K562 (cell line): Measurements from ENCODE around the gene CELF4. TPM values are rescaled to one million over a fixed set of nuclear protein-coding genes. Genes with fewer than 3 reads are reported as not detected.

Experiments used
- ATAC-seq: fragments of 200-7000 bp; cut with Tn5 transposase; 3 replicates; pipeline ENCODE4 v1.9.1; 2020; ENCODE audit warnings: moderate library complexity
- BruUV-seq: library from RNA; stranded (reverse); fragments of 400-500 nt; replicated peaks from 2 replicates; lab custom pipeline; 2021; lab: Mats Ljungman, UMichigan
- CTCF ChIA-PET: fragments of 300-600 bp; formaldehyde crosslinking; extraction: SDS; loops from one replicate; lab custom pipeline; 2021; ENCODE audit warnings: low intra/inter-chr PET ratio; lab: Yijun Ruan, JAX
- POLR2A ChIA-PET: fragments of 300-600, 350-650 bp; sonication (Branson Sonifier 250); formaldehyde crosslinking; extraction: SDS; loops from one replicate; lab custom pipeline; 2021; ENCODE audit warnings: antibody characterized with exemption, inconsistent platforms; lab: Yijun Ruan, JAX
- DNase-seq, 4 experiments: peaks; one replicate each; pipeline versions ENCODE4 v3.0.0 to v3.0.0-alpha.2; 2011 to 2018; ENCODE audit warnings: low spot score in 3 of 4, mixed read lengths in 3 of 4; ENCODE audit errors: extremely low read depth in 1 of 4
- FAIRE-seq: peaks from 2 replicates; lab custom pipeline; 2011; peaks lifted over from hg19 to GRCh38; lab: Jason Lieb, UNC
- H2AFZ ChIP-seq: 2 replicates; pipeline ENCODE4 v1.6.0; 2011; ENCODE audit warnings: low read depth, low read length, control low read depth, inconsistent platforms
- H3K27ac ChIP-seq: fragments of 200-600 bp; 3 replicates; pipeline ENCODE4 v1.8.0; 2011; ENCODE audit warnings: low read depth, mild to moderate bottlenecking, control low read depth, inconsistent platforms, low read length, moderate library complexity, mixed read lengths; ENCODE audit errors: extremely low read depth
- H3K27me3 ChIP-seq, 2 experiments: fragments of 300-600 bp in 1 of 2; 2 replicates in 1 of 2; 3 replicates in 1 of 2; pipeline versions ENCODE4 v1.6.0 to v1.8.0; 2011; ENCODE audit warnings: inconsistent platforms in 2 of 2, low read length in 2 of 2, mild to moderate bottlenecking in 1 of 2, mixed read lengths in 1 of 2, moderate library complexity in 1 of 2; ENCODE audit not compliant: control insufficient read depth in 2 of 2, insufficient read depth in 2 of 2
- H3K36me3 ChIP-seq: fragments of 300-600 bp; 3 replicates; pipeline ENCODE4 v1.8.0; 2011; ENCODE audit warnings: mild to moderate bottlenecking, low read length, inconsistent platforms; ENCODE audit not compliant: control insufficient read depth, insufficient read depth
- H3K4me1 ChIP-seq, 2 experiments: fragments of 200-600 bp in 1 of 2; replicated peaks in 1 of 2; 2 replicates in 1 of 2; 3 replicates in 1 of 2; pipeline versions ENCODE4 v1.5.1 to v1.8.0; 2011; ENCODE audit warnings: inconsistent platforms in 2 of 2, low read length in 2 of 2, mild to moderate bottlenecking in 1 of 2, mixed read lengths in 1 of 2, moderate library complexity in 1 of 2; ENCODE audit not compliant: control insufficient read depth in 2 of 2, insufficient read depth in 2 of 2
- H3K4me2 ChIP-seq: 2 replicates; pipeline ENCODE4 v1.6.1; 2011; ENCODE audit warnings: low read length, control low read depth, inconsistent platforms, mixed read lengths; ENCODE audit not compliant: insufficient read depth
- H3K4me3 ChIP-seq: fragments of 200-600 bp; sonication (generic), shearing (Covaris generic); 2 replicates; pipeline ENCODE4 v1.5.1; 2016; ENCODE audit warnings: control low read depth, inconsistent platforms
- H3K79me2 ChIP-seq: fragments of 200-600 bp; 3 replicates; pipeline ENCODE4 v1.8.0; 2011; ENCODE audit warnings: low read length, inconsistent platforms; ENCODE audit not compliant: control insufficient read depth, insufficient read depth
- H3K9ac ChIP-seq, 2 experiments: 2 replicates each; pipeline versions ENCODE4 v1.6.0 to v1.6.1; 2011; ENCODE audit warnings: low read depth in 2 of 2, low read length in 2 of 2, control low read depth in 1 of 2, inconsistent platforms in 1 of 2, mild to moderate bottlenecking in 1 of 2, mixed read lengths in 1 of 2; ENCODE audit not compliant: insufficient read depth in 1 of 2
- H3K9me1 ChIP-seq: one replicate; pipeline ENCODE4 v1.6.0; 2011; ENCODE audit warnings: inconsistent platforms, mild to moderate bottlenecking, low read length, moderate library complexity; ENCODE audit not compliant: control insufficient read depth, insufficient read depth
- H3K9me3 ChIP-seq: replicated peaks from 2 replicates; pipeline ENCODE4 v1.5.1; 2011; ENCODE audit warnings: low read depth, low read length, inconsistent platforms; ENCODE audit not compliant: control insufficient read depth, insufficient read depth
- H4K20me1 ChIP-seq: replicated peaks from 2 replicates; pipeline ENCODE4 v1.6.1; 2011; ENCODE audit warnings: low read length, inconsistent platforms, mixed read lengths; ENCODE audit not compliant: control insufficient read depth, insufficient read depth
- CTCF ChIP-seq, 3 experiments: IDR thresholded peaks in 2 of 3; conservative IDR thresholded peaks in 1 of 3; 2 replicates each; pipeline ENCODE4 v1.5.1; 2011 to 2012; ENCODE audit warnings: low read length in 3 of 3, mild to moderate bottlenecking in 3 of 3, control low read depth in 2 of 3, improper control_type of control experiment in 1 of 3, inconsistent platforms in 1 of 3, low read depth in 1 of 3, mixed read lengths in 1 of 3, moderate library complexity in 1 of 3; ENCODE audit not compliant: insufficient read depth in 2 of 3
- DMBX1 ChIP-seq: fragments of 250-450 bp; sonication (Bioruptor Pico); IDR thresholded peaks from 2 replicates; pipeline ENCODE4 v1.8.0; 2022; ENCODE audit warnings: inconsistent platforms, mild to moderate bottlenecking, moderate library complexity, borderline replicate concordance
- DPF2 ChIP-seq: fragments of 450-650 bp; IDR thresholded peaks from 2 replicates; pipeline ENCODE4 v1.6.1; 2016
- EZH2 ChIP-seq: IDR thresholded peaks from 2 replicates; pipeline ENCODE4 v1.6.1; 2012; ENCODE audit warnings: low read depth, mild to moderate bottlenecking, inconsistent platforms, low read length, borderline replicate concordance
- HDAC1 ChIP-seq, 2 experiments: fragments of 450-650 bp; IDR thresholded peaks; 2 replicates each; pipeline ENCODE4 v1.6.1; 2016 to 2017; ENCODE audit warnings: inconsistent platforms in 1 of 2, mild to moderate bottlenecking in 1 of 2, moderate library complexity in 1 of 2
- LARP7 ChIP-seq: fragments of 450-650 bp; IDR thresholded peaks from 2 replicates; pipeline ENCODE4 v1.6.1; 2016
- NCOA1 ChIP-seq: fragments of 450-650 bp; IDR thresholded peaks from 2 replicates; pipeline ENCODE4 v1.6.1; 2016; ENCODE audit warnings: low read depth
- PHB ChIP-seq: fragments of 250-450 bp; sonication (Bioruptor Pico); IDR thresholded peaks from 2 replicates; pipeline ENCODE4 v1.5.0; 2021
- POU5F1 ChIP-seq: fragments of 150-350 bp; IDR thresholded peaks from 2 replicates; pipeline ENCODE4 v1.6.1; 2014; ENCODE audit warnings: borderline replicate concordance, low read length, low read depth, mild to moderate bottlenecking; ENCODE audit not compliant: partially characterized antibody
- SP1 ChIP-seq: sonication (generic); formaldehyde crosslinking; IDR thresholded peaks from 2 replicates; pipeline ENCODE4 v1.8.1; 2022; ENCODE audit warnings: mild to moderate bottlenecking, missing genetic modification reagents
- ZNF507 ChIP-seq: conservative IDR thresholded peaks from 2 replicates; pipeline ENCODE4 v1.6.1; 2017; ENCODE audit warnings: missing genetic modification characterization, missing compliant biosample characterization
- WGBS: fragments of 100-300 bp; shearing (Covaris generic); methylation state at CpG from one replicate; pipeline ENCODE4 v1.1.6; 2016; ENCODE audit warnings: low coverage, mixed read lengths; ENCODE audit not compliant: insufficient coverage; ENCODE audit errors: missing lambda C conversion rate; 5-methylcytosine and 5-hydroxymethylcytosine counted together
- in situ Hi-C: fragments of 300-500 bp; cut with MboI; formaldehyde crosslinking; loops from 4 replicates; pipeline ENCODE4 v1.15.0; 2018; ENCODE audit warnings: inconsistent platforms, mixed read lengths
- intact Hi-C: fragments of 100-400 bp; cut with micrococcal nuclease; formaldehyde crosslinking; loops from 2 replicates; pipeline ENCODE4 v1.14.2; 2022
- polyA plus RNA-seq, 8 experiments: library from polyadenylated mRNA; depleted of rRNA in 4 of 8; stranded (reverse) in 5 of 8; unstranded in 3 of 8; fragments of >200 nt; fragmentation: Nextera tagmentation in 2 of 8; fragmentation: Illumina TruSeq in 1 of 8; extraction: Ambion mirVana in 2 of 8; extraction: Trizol in 1 of 8; gene quantifications; 2 replicates each; pipeline versions ENCODE4 v1.2.1 to v1.2.3, GENCODE V29; 2011 to 2014; ENCODE audit warnings: inconsistent platforms in 1 of 8, missing spikeins in 1 of 8
- total RNA-seq, 7 experiments: library from RNA; depleted of rRNA in 6 of 7; stranded (reverse); fragments of >200 nt in 6 of 7; fragmentation: Illumina TruSeq in 2 of 7; extraction: Trizol in 2 of 7; gene quantifications; 2 replicates each; pipeline versions ENCODE4 v1.2.1 to v1.2.3, GENCODE V29; 2011 to 2021; ENCODE audit warnings: low replicate concordance in 1 of 7
- TF ChIP-seq, protein P1 (sequence below): fragments of 250-450 bp; sonication (Bioruptor Pico); IDR thresholded peaks from 2 replicates; pipeline ENCODE4 v1.8.0; 2021; ENCODE audit warnings: moderate library complexity, mild to moderate bottlenecking, inconsistent platforms
- TF ChIP-seq, protein P2 (sequence below): fragments of 250-450 bp; sonication (Bioruptor Pico); IDR thresholded peaks from 2 replicates; pipeline ENCODE4 v1.8.0; 2021; ENCODE audit warnings: moderate library complexity, mild to moderate bottlenecking, inconsistent platforms

The CELF4 gene
- total and polyA plus RNA-seq, 9 of the 15 experiments (the other 6 are each of a cell fraction or from before 2014, with no cell fraction given): 0.04 to 0.24 (median 0.07) TPM; not detected in 3

DNA sequence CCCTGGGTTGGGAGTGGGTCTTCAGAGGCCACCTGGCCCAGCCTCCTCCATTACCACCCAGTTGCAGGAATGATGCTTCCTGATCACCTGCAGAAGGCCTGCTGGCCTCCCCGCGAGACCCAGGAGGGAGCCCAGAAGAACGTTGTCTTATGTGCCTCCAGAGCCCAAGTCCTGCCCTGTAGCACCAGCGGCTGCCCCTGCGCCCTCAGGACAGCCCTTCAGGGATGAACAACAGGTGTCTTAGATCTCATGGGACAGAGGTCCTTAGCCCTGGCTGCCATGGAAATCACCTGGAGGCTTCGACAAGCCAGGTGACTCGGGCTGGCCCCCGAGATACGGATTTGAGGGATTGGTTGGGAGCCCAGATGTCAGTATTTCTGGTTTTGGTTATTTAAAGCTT, 278.8 kb downstream of the CELF4 start:
- no peaks in the 10 kb centered on the region for H3K36me3 ChIP-seq
- BruUV-seq: no TSS peak
- no peak for ATAC-seq
- no peak overlapping the region for H2AFZ ChIP-seq
- H3K27me3 ChIP-seq: no peaks in the 10 kb centered on the region
- TF ChIP-seq PHB (CRISPR knock-in tag) (no peak), EZH2 (no peak)
- TF ChIP-seq, all 486 proteins: peak for 0
- Histone ChIP-seq H3K4me2 (no peak overlapping the region), H4K20me1 (0 out of 2 replicates have a peak, but pooled peaks cover 5% of the 10 kb centered on the region), H3K27ac (no peak overlapping the region), H3K9me3 (no peaks in the 10 kb centered on the region), H3K4me3 (no peak overlapping the region), H3K4me1 (no peaks in the 10 kb centered on the region), H3K9me1 (no peaks in the 10 kb centered on the region), H3K79me2 (no peaks in the 10 kb centered on the region), H3K9ac (no peak overlapping the region)
- FAIRE-seq (no peak), DNase-seq (no peak)
- POLR2A ChIA-PET: interaction anchor here (0.6 kb wide), 1 partner anchor 31 kb away, joined by 3 read pairs; no protein-coding TSS in a partner anchor
- intact Hi-C loops: no loop called here
- WGBS: 0% methylated on average over 9 of the region's 9 CpGs
- CTCF ChIA-PET: no interaction called here
- in situ Hi-C loops: no loop called here

- Histone ChIP-seq H3K79me2 (no peaks in the 10 kb centered on the region), H3K9me3 (no peaks in the 10 kb centered on the region), H3K36me3 (no peaks in the 10 kb centered on the region), H3K4me3 (no peak overlapping the region), H2AFZ (no peak overlapping the region), H4K20me1 (0 out of 2 replicates have a peak, but pooled peaks cover 5% of the 10 kb centered on the region), H3K27ac (no peak overlapping the region), H3K4me1 (no peaks in the 10 kb centered on the region), H3K9me1 (no peaks in the 10 kb centered on the region), H3K4me2 (no peak overlapping the region), H3K9ac (no peak overlapping the region), H3K27me3 (no peaks in the 10 kb centered on the region)
- no TSS peak for BruUV-seq
- intact Hi-C loops (no loop called here), in situ Hi-C loops (no loop called here)
- no peak for DNase-seq
- ChIA-PET CTCF (no interaction called here), POLR2A (no interaction called here)
- WGBS: 1% methylated on average over 12 of the region's 12 CpGs
- no peak for FAIRE-seq
- ATAC-seq: no peak
- TF ChIP-seq DPF2 (no peak), CTCF (IDR thresholded peaks at IDR 0.05 in 2 of 3, conservative IDR thresholded peaks at IDR 0.05 in 1 of 3; ENCODE audit: insufficient read depth in 2 of 3, low read depth in 1 of 3, low read length in 3 of 3) (no peak), SP1 (CRISPR knock-in tag) (no peak), DMBX1 (CRISPR knock-in tag) (no peak), LARP7 (no peak), ZNF507 (tag) (no peak), NCOA1 (no peak), EZH2 (no peak), HDAC1 (IDR thresholded peaks at IDR 0.05) (no peak), POU5F1 (no peak)
- TF ChIP-seq, protein P1, sequence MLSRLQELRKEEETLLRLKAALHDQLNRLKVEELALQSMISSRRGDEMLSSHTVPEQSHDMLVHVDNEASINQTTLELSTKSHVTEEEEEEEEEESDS (CRISPR knock-in tag): no peak
- TF ChIP-seq, protein P2, sequence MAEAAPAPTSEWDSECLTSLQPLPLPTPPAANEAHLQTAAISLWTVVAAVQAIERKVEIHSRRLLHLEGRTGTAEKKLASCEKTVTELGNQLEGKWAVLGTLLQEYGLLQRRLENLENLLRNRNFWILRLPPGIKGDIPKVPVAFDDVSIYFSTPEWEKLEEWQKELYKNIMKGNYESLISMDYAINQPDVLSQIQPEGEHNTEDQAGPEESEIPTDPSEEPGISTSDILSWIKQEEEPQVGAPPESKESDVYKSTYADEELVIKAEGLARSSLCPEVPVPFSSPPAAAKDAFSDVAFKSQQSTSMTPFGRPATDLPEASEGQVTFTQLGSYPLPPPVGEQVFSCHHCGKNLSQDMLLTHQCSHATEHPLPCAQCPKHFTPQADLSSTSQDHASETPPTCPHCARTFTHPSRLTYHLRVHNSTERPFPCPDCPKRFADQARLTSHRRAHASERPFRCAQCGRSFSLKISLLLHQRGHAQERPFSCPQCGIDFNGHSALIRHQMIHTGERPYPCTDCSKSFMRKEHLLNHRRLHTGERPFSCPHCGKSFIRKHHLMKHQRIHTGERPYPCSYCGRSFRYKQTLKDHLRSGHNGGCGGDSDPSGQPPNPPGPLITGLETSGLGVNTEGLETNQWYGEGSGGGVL (CRISPR knock-in tag): no peak
Observed at GRCh38 chr18:37285825-37286224, 279.8 kb downstream of the CELF4 start.
